MV-4-11 (cell line): ENCODE results near the gene TMEM253.

Source experiments
- DNase-seq: peaks from one replicate; lab custom pipeline; 2025; lab: John Stamatoyannopoulos, UW

Gene TMEM253

GRCh38 chr14:21090940-21091663 is 9.8 kb upstream of the TMEM253 start:
- DNase-seq: no peak

DNA sequence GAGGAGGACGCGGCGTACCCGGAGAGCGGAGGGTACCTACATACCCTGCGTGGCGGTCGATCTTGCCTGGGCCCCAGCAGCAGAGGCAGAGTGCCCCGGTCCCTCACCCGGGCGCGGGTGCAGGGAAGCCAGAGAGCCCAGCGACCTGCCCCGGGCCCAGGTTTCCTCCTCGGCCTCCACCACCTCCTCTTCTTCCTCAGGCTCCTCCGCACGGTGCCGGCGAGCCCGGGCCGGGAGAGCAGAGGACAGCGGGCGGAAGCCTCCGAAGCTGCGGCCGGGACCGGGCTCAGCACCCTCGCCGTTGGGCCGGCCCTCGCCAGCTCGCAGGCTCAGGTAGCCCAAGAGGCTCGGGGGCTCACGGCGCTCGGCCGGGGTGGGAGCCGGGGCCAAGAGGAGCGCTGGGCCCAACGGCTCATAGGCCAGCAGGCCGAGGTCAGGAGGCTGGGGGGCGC is 9.0 kb upstream of the TMEM253 start:
- no peak for DNase-seq

- DNase-seq: peak; percentile 43
Measured at GRCh38 chr14:21092273-21093011, 8.4 kb upstream of the TMEM253 start.

- no peak for DNase-seq
Measured at GRCh38 chr14:21093018-21093417, 7.8 kb upstream of the TMEM253 start.

- no peak for DNase-seq
Measured at GRCh38 chr14:21093769-21094681, 6.8 kb upstream of the TMEM253 start.

- peak; percentile 30 for DNase-seq
Measured at GRCh38 chr14:21095430-21096205, 5.2 kb upstream of the TMEM253 start.

DNA sequence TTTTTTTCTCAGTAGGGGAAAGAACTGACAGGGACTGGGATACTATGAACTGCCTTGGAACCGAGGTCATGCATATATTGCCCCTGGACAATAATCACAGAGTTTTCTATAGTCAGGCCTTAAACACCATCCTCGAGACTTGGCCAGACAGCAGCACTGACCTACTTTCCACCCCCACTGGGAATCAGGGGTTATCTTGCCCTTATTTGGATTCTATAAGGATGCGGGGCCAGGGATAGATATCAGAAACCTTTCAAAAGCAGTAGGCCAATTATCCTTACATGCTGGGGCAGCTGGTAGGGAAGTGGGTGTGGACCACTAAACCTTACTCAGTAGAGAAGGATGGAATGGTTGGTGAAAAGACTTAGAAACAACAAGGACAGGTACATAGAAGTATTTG is 4.4 kb upstream of the TMEM253 start:
- no peak for DNase-seq

GRCh38 chr14:21096978-21097635 is 3.8 kb upstream of the TMEM253 start:
- DNase-seq: no peak

DNA sequence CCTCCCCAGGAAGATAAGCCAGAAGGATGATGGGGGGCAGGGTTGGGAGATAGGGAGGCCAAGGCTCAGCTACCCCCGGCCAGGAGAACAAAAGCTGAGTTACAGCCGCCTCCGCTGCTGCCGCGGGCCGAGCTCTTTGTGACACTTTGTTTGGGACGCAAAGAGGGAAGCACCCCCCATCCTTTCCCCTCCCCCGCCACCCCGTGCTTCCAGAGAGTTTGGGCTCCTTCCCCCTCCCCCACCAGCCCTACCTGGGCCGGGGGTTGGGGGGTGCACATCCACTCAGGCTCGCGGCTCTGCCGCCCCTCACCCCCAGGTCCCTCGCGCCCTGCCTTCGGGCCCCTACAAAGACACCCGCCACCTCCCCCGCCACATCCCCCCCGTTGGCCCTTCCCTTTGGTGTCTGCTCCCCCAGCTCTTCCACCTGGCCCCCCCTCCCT is 3.2 kb upstream of the TMEM253 start:
- no peak for DNase-seq

DNA sequence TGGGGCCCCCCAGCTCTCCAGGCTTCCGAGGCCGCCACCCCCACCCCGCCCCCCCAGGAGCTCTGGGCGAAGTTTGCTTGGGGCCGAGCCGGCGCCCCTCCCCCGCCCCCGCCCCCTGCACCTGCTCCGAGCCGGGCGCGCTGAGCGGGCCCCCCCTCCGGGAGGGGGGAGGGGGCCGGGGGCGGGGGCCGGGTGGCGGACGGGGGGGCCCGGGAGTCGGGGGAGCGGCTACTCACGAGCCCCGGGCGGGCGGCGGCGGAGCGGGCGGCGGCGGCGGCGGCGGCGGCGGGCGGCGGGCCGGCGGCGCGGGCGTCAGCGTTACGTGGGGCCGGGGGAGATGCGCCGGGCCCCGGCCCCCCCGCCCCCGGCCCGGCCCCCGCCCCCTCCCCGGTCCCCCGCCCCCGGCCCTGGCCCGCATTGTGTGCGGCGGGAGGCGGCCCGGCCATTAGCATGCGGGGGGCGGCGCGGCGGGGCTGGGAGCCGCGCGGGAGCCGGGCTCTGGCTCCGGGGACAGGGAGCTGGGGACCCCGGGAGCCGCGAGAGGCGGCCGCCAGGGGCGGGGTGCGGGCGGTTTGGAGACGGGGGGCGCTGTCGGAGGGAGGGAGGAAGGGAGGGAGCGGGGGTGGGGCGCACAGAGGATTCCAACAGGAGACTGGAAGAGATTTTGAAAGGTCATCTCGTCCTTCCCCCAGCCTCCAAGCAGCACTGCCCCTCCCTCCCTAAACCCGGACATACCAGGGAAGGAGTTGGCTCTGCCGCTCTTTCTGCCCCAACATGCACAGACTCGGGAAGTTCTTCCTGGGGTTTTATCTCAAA is 2.6 kb upstream of the TMEM253 start, which contains the start of gene ZNF219:
ZNF219 (minus strand) TSS at position 580 of the 816 bp plus-strand sequence. CDS start 5,064 bp downstream, outside the sequence.
- DNase-seq: no peak

DNA sequence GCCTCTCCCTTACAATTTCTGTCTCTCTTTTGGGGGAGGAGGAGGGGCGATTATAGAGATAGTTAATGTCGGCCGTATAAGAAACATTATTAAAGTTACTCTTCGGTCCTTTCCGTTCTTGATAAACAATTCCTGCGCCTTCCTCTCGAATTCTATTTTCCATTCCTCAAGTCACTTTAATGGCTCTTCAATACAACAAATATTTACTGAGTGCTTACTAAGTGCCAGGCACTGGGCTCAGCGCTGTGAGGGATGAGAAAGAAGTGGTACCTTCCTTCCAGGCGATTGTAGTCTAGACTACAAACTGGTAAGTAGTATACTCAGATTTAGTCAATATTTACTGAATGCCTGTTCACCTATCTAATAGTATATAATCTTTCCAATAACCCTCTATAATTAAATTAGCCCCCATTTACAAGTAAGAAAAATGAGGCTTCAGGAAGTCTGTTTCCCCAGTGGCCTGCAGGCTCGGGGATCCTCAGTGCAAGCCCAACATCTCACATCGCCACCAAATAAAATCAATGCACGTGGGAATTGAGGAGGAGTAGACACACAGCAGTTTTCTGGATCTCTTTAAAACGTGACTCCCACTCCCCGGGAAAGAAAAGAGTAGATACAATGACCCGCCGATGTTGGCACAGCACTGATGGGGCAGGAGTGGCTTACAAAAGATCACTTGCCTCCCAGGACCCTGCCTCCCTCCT is 1.8 kb upstream of the TMEM253 start:
- DNase-seq: no peak

DNA sequence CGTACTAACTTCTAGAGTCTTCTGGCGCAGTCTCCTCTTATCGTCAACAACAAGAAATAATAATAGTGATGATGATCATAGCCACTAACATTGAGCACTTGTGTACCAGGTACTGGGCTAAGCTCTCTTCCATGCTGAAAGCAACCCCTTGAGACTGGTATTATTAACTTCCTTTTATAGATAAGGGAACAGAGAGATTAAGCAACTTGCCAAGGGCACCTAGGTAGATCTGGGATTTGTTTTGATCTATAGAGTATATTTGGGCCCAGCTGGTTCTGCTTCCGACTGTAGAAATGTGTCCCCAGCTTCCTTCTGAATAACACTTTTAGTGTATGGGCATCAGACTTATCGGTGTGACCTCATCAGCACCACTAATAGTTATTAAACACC is 1.3 kb upstream of the TMEM253 start:
- no peak for DNase-seq

GRCh38 chr14:21101802-21102413 is 1.0 kb downstream of the TMEM253 start:
- no peak for DNase-seq

DNA sequence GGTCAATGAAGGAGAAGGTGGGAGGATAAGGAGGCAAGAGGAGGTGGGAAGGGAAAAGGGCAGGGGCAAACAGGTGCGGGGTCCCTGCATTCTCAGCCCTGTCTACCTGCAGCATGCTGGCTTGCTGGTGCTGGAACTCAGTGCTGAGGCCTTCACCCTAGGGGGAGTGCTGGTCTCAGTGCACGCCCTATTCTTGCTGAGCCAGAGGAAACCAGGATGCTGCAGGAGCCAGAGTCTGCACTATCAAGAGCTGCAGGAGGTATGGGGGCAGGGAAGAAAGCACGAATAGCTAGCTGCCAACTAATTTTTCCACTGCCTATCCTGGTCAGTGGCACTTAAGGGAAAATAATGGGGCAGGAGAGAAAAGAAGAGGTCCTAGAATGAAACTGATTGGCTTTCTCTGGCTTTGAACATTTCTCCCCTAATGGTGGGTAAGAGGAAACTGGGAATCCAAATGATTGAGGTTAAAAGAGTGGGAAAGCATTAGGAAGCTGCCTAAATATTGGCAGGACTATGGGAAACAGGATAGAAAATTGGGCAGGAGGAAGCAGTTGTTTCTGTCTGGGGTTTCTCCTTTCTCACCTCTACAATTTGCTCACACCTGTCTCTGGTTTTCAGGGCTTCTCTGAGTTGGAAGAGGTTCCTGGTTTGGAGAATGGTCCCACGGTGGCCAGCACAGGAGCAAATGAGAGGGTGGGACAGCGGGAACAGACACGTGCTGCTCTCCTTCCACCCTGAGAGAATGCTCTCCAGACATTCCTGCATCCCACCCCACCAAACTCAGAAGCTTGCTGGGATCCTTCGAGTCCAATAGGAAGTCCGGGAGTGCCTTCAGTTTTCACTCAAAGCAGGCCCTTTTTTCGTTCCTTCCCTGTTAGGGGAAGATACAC is 1.9 kb downstream of the TMEM253 start:
- no peak for DNase-seq

DNA sequence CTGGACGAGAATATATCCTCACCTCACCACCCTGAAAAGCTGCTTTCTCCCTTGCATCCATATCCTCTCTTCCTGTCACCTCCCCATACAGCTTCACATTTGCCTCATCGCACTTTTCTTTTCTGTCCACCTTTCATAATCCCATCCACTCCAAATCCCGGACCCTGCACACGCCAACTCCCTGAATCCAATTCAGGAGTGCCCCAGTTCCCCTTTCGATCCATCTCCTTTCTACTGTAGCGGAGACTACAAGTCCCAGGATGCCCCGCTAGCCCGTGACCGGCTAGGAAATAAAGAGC is 2.5 kb downstream of the TMEM253 start:
- DNase-seq: peak; percentile 97

DNA sequence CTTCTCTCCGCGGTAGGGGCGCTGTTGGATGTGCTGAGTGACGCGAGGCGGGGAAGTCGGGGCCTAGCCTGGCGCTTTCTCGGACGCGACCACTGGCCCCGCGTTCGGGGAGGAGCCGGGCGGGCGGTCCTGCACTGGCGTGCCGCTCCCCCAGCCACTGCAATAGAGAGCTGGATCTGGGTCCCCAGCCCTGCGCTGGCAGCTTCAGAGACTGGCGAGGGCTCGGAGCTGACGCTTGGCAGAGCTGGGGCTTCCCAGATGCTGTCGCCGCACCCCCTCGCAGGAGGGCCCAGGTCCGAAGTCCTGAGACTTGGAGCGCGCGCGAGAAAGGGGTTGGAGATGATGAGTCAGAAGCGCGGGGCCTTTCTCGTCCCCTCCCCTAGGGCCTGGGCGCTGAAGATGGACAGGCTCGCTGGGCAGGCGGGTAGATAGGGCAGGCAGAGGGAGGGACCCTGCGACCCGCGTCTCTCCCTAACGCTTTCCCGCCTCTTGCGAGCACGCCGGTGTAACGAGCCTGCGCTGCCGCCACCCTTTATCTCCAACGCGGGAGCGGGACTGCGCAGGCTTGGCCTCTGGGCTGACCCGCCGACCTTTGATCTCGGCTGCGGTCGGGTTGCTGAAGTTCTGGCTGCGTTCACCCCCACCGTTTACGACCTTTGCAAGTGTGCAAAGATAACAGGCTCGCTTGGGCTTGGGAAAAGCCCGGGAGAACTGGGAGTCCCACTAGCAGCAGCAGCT is 3.0 kb downstream of the TMEM253 start:
- DNase-seq: peak; percentile 87

- peak; percentile 66 for DNase-seq
Measured at GRCh38 chr14:21104448-21105060, 3.7 kb downstream of the TMEM253 start.
